ENCODE measurements around the gene TOMM40. TPM values are rescaled to one million over a fixed set of nuclear protein-coding genes. Genes with fewer than 3 reads are reported as not detected.
"Not testable (repeated sequence)": the region's sequence is repeated elsewhere in the genome, so short reads cannot be mapped to it uniquely, and the experiment has no call there.

The TOMM40 gene
- total RNA-seq, 1 donor from 2014 or later = 65.9 TPM

DNA sequence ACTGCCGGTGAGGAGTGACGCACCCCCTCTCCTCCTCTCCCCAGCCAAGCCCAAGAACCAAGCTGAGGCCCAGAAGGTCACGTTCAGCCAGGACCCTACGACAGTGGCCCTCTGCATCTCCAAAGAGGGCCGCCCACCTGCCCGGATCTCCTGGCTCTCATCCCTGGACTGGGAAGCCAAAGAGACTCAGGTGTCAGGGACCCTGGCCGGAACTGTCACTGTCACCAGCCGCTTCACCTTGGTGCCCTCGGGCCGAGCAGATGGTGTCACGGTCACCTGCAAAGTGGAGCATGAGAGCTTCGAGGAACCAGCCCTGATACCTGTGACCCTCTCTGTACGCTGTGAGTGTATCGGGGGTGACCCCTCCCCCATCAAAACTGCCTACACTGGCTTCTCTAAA is 19.2 kb upstream of the TOMM40 start:
- DNase-seq (ENCODE audit: low spot score) = no peak

DNA sequence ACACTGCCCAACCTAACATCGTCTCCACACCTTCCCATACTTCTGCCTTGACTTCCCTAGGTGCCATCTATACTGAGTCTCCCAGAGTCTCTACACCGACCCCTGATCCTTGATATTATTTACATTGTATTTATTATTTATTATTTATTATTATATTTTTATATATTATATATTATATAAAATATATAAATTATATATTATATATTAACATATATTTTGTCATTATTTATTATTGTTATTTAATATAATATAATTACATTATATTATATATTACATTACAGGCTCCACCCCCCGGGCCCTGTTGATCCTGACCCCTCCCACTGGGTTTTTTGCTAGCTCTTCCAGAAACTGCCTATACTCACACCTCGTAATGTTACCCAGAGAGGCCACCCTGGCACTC is 18.4 kb upstream of the TOMM40 start:
- no peak for DNase-seq (ENCODE audit: low spot score)

DNA sequence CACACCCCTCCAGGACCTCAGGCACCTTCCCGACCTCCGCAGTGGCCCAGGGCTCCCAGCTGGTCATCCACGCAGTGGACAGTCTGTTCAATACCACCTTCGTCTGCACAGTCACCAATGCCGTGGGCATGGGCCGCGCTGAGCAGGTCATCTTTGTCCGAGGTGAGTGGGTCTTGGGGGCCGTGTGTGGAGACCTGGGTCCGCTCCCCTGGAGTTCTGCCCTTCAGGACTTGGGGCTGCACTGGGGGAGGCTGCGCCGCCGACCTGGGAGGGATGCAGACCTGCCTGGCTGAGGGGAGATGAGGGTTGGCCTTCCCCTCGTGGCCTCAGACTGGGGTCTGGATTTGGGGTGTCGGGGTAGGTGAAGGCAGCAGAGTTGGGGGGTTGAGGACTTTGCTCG is 16.7 kb upstream of the TOMM40 start:
- DNase-seq (ENCODE audit: low spot score) = no peak

DNA sequence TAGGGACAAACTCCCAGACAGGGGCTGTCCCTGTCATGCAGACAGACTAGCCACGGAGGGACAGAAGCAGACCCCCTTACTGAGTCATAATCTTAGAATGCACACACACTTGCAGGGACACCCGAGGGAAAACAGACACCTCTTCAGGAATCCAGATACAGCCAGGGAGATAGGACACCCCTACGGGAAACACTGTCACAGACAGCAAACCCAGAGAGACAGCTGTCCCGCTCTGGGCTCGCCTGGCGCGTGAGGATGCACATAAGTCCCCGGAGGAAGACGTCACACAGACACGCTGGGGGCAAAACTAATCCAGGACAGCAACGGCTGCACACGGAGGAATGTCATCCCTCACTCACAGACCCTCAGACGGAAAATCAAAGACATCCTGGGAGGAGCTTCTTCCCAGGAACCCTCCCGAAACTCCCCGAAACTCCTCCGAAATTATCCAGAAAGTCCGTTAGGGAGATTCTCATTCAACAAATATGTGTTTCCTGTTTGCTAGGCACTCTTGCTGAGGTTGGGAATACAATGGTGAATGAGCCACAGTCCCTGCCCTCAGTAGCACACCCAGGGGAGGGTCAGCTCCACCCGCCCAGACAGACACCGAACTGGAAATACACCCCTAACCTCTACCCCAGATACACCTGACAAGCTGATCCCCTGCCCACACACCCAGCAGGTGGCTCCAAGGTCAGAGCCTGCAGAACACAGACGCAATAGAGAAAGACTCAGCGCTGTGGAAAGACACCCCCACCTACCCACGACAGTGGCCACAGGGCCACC is 15.2 kb upstream of the TOMM40 start:
- no peak for DNase-seq (ENCODE audit: low spot score)

DNA sequence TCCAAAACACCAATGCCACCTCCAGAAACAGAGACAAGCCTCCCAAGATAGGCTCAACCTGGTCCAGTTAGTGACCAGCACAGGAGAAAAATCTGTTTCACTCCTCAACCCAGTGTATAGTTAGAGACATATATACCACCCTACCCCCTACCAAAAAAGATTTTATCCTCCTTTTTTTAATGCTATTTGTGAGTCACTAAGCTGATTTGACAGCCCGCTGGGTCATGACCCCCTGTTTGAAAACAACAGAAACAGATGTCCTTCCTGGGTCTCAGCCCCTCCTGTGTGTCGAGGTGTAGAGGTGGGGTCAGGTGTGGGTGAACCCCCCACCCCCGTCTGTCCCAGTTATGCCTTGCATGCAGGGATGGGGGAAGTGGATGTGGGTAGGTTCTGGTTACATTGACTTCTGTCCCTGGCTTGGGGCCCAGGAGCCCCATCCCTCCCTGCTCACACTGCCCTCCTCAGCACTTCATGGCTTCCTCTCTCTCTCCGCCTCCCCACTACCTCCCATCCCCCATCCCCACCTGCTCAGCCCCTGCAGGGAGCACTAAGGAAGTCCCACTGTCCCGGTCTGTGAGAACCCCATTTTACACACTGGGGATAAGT is 14.0 kb upstream of the TOMM40 start:
- no peak for DNase-seq (ENCODE audit: low spot score)

DNA sequence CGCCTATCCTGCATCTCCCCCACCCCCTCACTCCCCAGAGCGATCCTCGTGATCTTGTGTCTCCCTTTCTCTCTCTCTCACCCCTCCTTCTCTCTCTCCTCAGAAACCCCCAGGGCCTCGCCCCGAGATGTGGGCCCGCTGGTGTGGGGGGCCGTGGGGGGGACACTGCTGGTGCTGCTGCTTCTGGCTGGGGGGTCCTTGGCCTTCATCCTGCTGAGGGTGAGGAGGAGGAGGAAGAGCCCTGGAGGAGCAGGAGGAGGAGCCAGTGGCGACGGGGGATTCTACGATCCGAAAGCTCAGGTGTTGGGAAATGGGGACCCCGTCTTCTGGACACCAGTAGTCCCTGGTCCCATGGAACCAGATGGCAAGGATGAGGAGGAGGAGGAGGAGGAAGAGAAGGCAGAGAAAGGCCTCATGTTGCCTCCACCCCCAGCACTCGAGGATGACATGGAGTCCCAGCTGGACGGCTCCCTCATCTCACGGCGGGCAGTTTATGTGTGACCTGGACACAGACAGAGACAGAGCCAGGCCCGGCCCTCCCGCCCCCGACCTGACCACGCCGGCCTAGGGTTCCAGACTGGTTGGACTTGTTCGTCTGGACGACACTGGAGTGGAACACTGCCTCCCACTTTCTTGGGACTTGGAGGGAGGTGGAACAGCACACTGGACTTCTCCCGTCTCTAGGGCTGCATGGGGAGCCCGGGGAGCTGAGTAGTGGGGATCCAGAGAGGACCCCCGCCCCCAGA is 12.8 kb upstream of the TOMM40 start:
- no peak for DNase-seq (ENCODE audit: low spot score)

DNA sequence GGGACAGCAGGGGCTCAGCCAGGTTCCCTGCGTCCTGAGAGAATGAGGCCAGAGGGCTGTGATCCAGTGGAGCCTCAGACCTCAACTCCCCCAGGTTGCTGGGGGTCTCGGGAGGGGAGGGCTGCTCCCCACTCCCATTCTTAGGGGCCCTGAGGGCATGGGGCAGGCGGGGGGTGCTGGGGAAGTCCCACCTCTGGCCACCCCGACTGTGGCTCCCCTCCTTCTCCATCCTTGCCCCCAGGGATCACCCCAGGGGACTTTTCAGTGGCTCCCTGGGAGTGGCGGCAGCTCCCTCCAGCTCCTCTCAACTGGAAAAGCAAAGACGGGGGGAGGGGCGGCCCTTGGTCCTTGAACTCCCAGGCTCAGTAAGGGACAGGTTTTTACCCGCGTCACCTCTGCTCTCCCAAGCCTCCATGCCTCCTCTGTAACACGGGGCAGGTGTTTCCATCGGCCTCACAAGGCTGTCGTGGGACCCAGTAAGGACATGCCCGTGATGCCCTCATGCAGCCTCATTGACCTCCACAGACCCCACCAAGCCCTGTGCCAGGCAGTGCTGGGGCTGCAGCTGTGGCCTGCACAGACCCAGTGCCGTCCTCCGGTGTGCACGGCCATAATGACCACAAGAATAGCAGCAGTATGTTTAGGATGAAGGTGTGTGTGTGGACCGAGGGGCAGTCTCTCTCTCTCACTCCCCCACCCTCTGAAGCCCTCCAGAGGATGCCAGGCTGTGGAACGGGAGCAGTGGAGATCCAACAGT is 11.6 kb upstream of the TOMM40 start:
- DNase-seq (ENCODE audit: low spot score) = no peak

DNA sequence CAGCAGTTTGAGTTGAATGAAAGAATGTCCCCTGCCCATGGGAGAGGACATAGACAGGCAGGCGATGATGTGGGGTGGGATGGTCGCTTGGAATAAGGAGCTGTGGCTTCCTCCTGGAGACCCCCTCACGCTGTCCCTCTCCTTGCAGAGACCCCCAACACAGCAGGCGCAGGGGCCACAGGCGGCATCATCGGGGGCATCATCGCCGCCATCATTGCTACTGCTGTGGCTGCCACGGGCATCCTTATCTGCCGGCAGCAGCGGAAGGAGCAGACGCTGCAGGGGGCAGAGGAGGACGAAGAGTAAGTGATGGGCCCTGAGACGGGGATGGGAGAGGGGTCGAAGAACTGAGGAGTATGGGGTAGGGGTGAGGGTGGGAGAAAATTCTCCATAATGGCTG is 9.0 kb upstream of the TOMM40 start:
- DNase-seq (ENCODE audit: low spot score) = no peak

DNA sequence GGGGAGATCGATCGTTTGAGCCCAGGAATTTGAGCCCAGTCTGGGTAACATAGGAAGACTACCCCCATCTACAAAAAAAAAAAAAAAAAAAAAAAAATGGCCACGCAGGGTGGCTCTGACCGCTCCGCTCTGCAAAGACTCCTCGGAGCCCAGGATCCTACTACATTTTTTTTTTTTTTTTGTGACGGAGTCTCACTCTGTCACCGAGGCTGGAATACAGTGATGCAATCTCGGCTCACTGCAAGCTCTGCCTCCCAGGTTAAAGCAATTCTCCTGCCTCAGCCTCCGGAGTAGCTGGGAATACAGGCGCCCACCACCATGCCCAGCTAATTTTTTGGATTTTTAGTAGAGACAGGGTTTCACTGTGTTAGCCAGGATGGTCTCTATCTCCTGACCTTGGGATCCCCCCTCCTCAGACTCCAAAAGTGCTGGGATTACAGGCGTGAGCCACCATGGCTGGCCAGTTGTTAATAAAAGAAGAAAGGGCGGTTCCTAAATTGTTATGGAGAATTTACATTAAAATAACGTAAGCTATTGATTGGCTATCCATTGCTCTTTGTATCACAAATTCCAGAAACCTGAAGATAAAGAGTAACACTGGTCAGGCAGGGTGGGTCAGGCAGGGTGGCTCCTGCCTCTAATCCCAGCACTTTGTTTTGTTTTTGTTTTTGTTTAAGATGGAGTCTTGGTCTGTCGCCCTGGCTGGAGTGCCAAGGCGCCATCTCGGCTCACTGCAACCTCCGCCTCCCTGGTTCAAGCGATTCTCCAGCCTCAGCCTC is 8.2 kb upstream of the TOMM40 start:
- not testable (repeated sequence) for DNase-seq (ENCODE audit: low spot score)

DNA sequence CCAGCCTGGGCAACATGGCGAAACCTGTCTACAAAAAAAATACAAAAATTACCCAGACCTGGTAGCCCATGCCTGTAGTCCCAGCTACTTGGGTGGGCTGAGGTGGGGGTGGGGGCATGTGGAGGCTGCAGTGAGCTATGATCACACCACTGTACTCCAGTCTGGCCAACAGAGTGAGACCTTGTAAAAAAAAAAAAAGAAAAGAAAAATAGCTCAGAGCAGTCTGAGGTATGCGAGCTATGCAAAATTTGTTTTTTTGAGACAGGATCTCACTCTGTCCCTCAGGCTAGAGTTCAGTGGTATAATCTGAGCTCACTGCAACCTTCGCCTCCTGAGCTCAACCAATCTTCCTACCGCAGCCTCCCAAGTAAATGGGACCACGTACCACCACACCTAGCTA is 7.1 kb upstream of the TOMM40 start:
- no peak for DNase-seq (ENCODE audit: low spot score)

DNA sequence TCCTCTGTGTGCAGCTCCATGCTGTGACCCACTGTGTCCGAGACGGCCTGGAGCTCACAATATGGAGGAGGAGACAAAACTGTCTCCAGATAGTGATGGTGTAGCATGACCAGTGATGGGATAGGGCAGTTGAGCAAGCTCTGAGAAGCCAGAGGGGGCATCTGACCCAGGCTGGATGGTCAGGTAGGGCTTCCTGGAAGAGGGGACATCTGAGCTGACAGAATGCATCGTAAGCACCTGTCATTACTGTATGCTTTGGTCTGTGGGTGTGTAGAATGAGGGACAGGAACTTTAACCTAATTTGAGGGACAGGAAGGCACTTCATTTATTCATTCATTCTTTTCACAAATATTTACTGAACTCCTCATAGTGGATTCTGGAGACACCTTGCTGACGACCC is 6.5 kb upstream of the TOMM40 start:
- DNase-seq (ENCODE audit: low spot score) = no peak

DNA sequence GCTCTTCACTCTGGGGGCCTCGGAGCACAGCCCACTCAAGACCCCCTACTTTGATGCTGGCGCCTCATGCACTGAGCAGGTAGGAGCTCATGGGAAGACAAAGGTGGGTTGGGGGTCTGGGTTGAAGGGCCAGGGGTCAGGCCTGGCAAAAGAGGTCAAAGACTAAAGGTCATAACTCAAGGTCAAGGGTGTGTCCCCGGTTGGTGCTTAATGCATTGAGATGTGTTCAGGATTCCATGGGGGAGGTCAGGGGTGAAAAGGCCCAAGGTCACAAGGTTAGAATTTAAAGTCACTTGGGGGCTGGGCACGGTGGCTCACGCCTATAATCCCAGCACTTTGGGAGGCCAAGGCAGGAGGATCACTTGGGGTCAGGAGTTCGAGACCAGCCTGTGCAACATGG is 4.9 kb upstream of the TOMM40 start:
- no peak for DNase-seq (ENCODE audit: low spot score)

DNA sequence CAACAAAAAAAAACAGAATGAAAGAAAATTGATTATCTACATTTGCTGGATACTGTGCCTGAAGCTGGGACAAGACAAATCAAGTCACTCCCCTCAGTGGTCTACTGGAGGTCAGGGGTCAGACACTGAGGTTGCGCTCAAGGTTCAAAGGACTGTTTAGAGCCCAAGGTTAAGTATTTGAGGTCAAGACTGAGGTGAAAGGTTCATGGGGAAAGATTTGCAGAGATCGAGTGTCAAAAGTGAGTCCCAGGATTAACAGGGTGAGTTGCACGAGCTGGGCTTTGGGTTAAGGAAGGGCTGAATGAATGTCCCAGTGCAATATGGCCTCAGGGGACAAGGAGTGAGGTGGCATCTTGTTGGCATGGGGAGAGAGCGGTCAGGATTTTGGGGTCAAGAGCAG is 3.4 kb upstream of the TOMM40 start:
- DNase-seq (ENCODE audit: low spot score) = no peak

DNA sequence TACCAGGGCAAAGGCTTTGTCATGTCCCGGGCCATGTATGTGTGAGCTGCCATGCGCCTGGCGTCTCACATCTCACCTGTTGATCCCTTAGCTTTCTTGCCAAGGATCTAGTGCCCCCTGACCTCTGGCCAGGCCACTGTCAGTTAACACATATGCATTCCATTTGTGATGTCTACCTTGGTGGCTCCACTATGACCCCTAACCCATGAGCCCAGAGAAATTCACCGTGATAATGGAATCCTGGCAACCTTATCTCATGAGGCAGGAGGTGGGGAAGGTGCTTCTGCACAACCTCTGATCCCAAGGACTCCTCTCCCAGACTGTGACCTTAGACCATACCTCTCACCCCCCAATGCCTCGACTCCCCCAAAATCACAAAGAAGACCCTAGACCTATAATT is 2.7 kb upstream of the TOMM40 start:
- DNase-seq (ENCODE audit: low spot score) = not testable (repeated sequence)

DNA sequence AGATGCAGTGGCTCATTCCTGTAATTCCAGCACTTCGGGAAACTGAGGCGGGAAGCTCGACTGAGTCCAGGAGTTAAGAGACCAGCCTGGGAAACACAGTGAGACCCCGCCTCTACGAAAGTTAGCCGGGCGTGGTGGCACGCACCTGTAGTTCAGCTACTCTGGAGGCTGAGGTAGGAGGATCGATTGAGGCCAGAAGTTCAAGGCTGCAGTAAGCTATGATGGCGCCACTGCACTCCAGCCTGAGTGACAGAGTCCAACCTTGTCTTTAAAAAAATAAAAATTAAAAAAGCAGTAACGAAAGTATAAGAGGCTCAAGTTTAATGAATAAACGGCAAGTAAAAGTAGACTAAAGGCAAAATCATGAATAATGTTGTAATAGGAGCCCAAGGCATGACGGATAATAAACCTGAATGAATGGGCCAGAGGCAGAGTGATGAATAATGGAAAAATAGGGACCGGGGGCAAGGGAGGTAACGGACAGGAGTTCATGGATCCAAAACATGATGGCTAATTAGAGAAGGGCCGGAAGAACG is 1.2 kb upstream of the TOMM40 start:
- no peak for DNase-seq (ENCODE audit: low spot score)

DNA sequence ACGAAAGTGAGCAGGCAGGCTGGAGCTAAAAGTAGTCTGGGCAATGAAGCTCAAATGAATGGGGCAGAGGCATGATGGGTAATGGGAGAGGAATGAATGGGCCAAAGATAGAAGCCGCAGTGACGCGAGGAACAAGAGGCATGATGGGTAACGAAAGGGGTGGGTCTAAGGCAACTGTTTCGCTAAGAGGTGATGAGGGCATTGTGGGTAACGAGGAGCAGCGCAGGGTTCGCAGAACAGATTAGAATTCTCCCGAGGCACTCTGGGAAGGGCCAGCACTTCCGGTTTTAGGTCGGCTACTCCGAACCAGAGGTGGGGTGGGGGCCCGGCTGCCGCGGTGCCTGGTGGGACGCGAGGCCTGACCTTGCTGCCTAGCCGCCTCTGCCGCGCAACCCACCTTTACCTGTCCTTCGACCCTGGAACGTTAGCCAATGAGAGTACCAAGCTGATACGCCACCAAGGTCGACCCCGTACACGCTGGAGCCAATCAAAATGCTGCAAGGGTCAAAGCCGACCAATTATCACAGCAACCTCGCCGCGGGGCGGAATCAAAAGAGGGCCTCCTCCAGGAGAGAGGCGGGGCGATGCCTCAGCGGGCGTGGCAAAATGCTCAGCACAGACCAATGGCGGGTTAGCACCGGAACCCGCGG is 563 bp upstream of the TOMM40 start:
- peak; percentile 100 for DNase-seq (ENCODE audit: low spot score)

DNA sequence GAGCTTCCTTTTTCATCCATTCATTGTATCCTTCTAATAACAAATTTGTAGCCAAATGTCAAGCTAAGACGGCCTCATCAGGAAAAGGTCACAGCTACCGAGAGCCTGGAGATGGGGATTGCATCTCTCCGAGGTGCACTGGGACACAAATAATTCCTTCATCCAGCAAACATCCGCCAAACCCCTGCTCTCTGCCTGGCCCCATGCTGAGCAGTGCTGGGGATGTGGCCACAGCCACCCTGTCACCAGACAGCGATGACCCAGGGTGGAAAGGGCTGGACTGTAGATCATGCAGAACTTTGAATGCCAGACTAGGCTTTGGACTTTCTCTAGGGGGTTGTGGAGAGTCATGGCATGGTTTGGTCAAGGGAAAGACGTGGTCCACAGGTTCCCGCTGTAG is 1.9 kb downstream of the TOMM40 start:
- DNase-seq (ENCODE audit: low spot score) = no peak

DNA sequence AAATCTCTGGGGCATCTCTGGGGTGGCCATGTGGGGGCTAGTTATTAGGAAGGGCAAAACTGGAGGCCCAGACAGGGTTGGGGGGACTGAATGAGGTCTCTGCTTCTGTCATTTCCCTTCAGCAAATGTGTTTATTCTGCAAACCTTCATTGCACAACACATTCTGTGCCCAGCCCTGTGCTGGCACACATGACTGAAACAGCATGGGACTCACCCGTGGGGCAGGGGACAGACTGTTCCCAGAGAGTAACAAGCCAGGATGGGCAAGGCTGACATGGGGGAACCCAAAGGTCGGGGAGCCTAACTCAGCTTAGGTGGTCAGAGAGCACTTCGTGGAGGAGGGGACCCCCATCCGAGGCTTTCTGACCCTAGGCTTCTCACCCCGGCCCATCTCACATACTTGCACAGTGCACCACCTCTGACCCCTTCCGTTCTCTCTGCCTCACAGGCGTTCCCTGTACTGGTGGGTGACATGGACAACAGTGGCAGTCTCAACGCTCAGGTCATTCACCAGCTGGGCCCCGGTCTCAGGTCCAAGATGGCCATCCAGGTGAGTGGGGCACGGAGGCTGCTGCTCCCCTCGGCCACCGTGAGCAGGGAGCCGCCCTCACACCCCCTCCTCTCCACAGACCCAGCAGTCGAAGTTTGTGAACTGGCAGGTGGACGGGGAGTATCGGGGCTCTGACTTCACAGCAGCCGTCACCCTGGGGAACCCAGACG is 2.4 kb downstream of the TOMM40 start:
- no peak for DNase-seq (ENCODE audit: low spot score)

DNA sequence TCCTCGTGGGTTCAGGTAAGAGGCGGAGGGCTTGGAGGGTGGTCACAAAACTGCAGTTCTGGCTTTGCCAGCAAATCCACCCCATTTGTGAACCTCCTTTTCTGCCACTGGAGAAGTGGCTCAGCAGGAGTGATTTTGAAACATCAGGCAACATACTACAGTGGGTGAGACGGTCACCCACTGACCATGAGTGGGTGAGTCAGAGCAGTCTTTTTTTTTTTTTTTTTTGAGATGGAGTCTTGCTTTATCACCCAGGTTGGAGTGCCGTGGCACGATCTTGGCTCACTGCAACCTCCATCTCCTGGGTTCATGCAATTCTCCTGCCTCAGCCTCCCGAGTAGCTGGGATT is 3.0 kb downstream of the TOMM40 start:
- no peak for DNase-seq (ENCODE audit: low spot score)

DNA sequence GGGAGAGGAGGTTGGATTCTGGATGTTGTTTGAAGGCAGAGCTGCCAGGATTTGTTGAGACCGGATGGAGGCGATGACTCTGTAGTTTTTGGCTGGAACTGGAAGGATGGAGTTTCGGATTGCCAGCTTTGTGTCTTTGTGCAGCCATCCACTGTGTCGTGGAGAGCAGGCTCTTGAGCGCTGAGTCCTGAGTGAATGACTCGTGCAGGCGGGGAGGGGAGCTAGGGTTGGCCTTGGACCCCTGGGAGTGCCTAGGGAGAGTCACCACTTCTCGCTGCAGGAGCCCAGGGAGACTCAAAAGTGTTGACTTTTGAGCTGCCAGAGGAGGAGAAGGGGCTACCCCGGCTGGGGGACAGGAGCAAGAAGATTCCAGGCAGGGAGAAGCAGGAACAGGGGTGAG is 3.9 kb downstream of the TOMM40 start:
- no peak for DNase-seq (ENCODE audit: low spot score)

Measured in ureter (tissue), 1 donor.